ENCODE data around the gene NCAM1. TPM values are rescaled to one million over a fixed set of nuclear protein-coding genes. Genes with fewer than 3 reads are reported as not detected.

The NCAM1 gene
- total RNA-seq, 6 experiments from 2014 or later, result 1.2 to 2.4 (median 1.8) TPM

GRCh38 chr11:113106507-113106906 is 145.3 kb downstream of the NCAM1 start:
- TF ChIP-seq CTCF (IDR thresholded peaks at IDR 0.05), result no peak
- TF ChIP-seq POLR2A (IDR thresholded peaks at IDR 0.05), result no peak
- 29% methylated on average over 2 of the region's 2 CpGs for WGBS (ENCODE audit: insufficient coverage, low coverage, low lambda C conversion rate, missing lambda C conversion rate)
- ATAC-seq (no peak), DNase-seq (no peak)
- Histone ChIP-seq H3K27me3 (no peaks in the 10 kb centered on the region), H3K9me3 (no peaks in the 10 kb centered on the region), H3K4me1 (no peaks in the 10 kb centered on the region), H3K4me3 (no peak overlapping the region), H3K27ac (no peak overlapping the region), H3K36me3 (no peaks in the 10 kb centered on the region)
- intact Hi-C loops (cut with DNase I), result no loop called here

- H3K36me3 ChIP-seq, result no peaks in the 10 kb centered on the region
- TF ChIP-seq POLR2A (IDR thresholded peaks at IDR 0.05) (no peak), CTCF (IDR thresholded peaks at IDR 0.05) (no peak)
- H3K4me3 ChIP-seq, result no peak overlapping the region
- no peak for DNase-seq
- ATAC-seq, result no peak
- 19% methylated on average over 1 of the region's 1 CpG for WGBS (ENCODE audit: insufficient coverage, low coverage, low lambda C conversion rate, missing lambda C conversion rate)
- H3K27ac ChIP-seq, result no peak overlapping the region
- H3K27me3 ChIP-seq, result no peaks in the 10 kb centered on the region
- H3K9me3 ChIP-seq, result no peaks in the 10 kb centered on the region
- no peaks in the 10 kb centered on the region for H3K4me1 ChIP-seq
- intact Hi-C loops (cut with DNase I), result no loop called here
Observed at GRCh38 chr11:113110046-113110445, 148.8 kb downstream of the NCAM1 start.

- Histone ChIP-seq H3K27ac (no peak overlapping the region), H3K27me3 (no peaks in the 10 kb centered on the region), H3K36me3 (no peaks in the 10 kb centered on the region), H3K4me3 (no peak overlapping the region), H3K9me3 (no peaks in the 10 kb centered on the region), H3K4me1 (no peaks in the 10 kb centered on the region)
- TF ChIP-seq CTCF (IDR thresholded peaks at IDR 0.05), result no peak
- no peak for TF ChIP-seq POLR2A (IDR thresholded peaks at IDR 0.05)
- intact Hi-C loops (cut with DNase I), result no loop called here
- WGBS (ENCODE audit: insufficient coverage, low coverage, low lambda C conversion rate, missing lambda C conversion rate), result 40% methylated on average over 2 of the region's 2 CpGs
- no peak for ATAC-seq
- DNase-seq, result no peak
Observed at GRCh38 chr11:113111156-113111555, 149.9 kb downstream of the NCAM1 start.

GRCh38 chr11:113112307-113112706 is 151.1 kb downstream of the NCAM1 start:
- intact Hi-C loops (cut with DNase I), result no loop called here
- 44% methylated on average over 3 of the region's 3 CpGs for WGBS (ENCODE audit: insufficient coverage, low coverage, low lambda C conversion rate, missing lambda C conversion rate)

More at GRCh38 chr11:113112307-113112706, 151.1 kb downstream of the NCAM1 start:
- ATAC-seq (no peak), DNase-seq (no peak)
- Histone ChIP-seq H3K9me3 (no peaks in the 10 kb centered on the region), H3K27me3 (no peaks in the 10 kb centered on the region), H3K4me1 (no peaks in the 10 kb centered on the region), H3K36me3 (no peaks in the 10 kb centered on the region), H3K4me3 (no peak overlapping the region), H3K27ac (no peak overlapping the region)
- TF ChIP-seq POLR2A (IDR thresholded peaks at IDR 0.05), result no peak
- no peak for TF ChIP-seq CTCF (IDR thresholded peaks at IDR 0.05)

Data from right lobe of liver (tissue), 6 donors.